Putamen (tissue), 1 donor: ENCODE data around the gene RHD.
"Not testable (repeated sequence)": the region's sequence is repeated elsewhere in the genome, so short reads cannot be mapped to it uniquely, and the experiment has no call there.

Experiments
- DNase-seq: peaks from one replicate; pipeline ENCODE4 v3.0.0-alpha.2; 2016; ENCODE audit warnings: low spot score

Gene RHD

DNA sequence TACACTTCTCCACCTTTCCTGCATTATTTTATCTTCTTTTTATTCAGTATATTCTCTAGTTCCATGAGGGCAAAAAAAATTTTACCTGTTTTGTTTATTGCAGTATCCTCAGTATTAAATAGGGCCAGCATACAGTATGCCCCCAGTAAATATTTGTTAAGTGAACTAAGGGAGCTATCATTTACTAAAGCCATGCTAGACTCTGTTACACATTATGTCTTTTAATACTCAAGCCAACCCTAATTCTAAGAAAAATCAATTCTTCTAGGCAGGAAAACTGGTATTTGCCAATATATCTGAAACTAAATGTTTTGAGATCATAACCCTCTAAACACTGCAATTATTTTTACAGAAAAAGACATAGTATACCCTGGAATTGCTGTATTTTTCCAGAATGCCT, 84.1 kb downstream of the RHD start:
- DNase-seq = no peak

DNA sequence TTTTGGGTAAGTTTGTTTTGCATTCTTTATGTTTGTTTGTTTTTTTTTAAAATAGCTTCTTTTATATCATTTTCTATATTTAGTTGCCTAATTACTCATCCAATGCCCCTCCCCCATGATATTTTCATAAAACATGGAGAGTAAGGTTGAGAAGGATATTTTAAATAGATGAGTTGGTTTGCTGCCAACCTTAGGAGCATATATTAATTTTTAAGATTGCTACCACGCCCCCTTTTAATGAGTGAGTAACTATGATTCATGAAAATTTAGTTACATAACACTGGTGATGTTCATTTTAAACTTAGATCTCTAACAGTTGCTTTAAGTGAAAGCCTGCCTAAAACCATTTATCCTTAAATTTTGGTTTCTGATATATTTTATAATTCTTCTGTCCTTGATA, 84.5 kb downstream of the RHD start:
- DNase-seq = no peak

DNA sequence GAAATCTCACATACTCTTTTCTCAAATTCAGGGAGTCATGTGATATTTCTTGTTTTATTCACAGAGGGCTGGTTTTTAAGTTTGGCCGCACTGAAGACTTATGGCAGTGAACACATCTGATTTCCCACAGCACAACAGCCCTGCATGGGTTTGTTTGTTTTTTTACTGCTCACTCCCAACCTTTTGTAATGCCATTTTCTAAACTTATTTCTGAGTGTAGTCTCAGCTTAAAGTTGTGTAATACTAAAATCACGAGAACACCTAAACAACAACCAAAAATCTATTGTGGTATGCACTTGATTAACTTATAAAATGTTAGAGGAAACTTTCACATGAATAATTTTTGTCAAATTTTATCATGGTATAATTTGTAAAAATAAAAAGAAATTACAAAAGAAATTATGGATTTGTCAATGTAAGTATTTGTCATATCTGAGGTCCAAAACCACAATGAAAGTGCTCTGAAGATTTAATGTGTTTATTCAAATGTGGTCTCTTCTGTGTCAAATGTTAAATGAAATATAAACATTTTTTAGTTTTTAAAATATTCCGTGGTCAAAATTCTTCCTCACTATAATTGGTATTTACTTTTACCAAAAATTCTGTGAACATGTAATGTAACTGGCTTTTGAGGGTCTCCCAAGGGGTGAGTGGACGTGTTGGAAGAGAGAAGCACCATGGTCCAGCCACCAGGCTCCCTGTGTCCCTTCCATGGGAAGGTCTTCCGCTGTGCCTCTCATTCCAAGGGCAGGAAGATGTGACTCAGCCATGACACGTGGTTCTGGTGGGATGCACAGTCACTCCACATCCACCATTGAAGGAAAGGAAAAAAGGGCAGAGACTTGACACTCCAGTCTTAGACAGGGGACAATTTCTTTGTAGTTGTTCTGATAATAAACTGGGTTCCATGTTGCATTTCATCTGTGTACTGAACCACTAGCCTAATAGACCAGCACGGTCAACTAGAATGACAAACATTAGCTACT, 88.6 kb downstream of the RHD start:
- DNase-seq = no peak

DNA sequence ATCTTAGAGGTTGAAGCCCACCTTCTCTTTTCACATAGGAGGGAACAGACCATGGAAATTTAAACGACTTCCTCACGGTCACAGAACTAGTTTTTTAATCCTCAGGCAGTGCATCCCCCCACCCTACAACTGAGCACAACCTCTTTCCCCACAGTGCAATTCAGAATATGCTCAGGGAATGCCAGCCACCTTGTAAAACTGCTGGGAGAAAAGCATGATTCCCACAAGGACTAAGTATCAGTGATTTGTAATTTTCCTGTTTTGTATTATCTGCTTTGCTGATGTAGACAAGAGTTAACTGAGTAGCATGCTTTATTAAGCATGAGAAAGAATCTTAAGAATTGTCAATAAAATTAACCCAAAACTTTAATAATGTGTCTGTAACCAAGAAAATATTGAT, 89.6 kb downstream of the RHD start:
- no peak for DNase-seq

- DNase-seq = not testable (repeated sequence)
Measured at GRCh38 chr1:25362634-25363559, 90.6 kb downstream of the RHD start.

GRCh38 chr1:25369241-25369640, 96.9 kb downstream of the RHD start:
- no peak for DNase-seq

GRCh38 chr1:25369691-25370271, 97.5 kb downstream of the RHD start:
- DNase-seq = not testable (repeated sequence)

GRCh38 chr1:25371757-25372156, 99.4 kb downstream of the RHD start:
- not testable (repeated sequence) for DNase-seq

GRCh38 chr1:25378367-25378766, 106.1 kb downstream of the RHD start:
- not testable (repeated sequence) for DNase-seq
